Caco-2 (cell line): ENCODE data around the gene BHLHE40. TPM values are rescaled to one million over a fixed set of nuclear protein-coding genes. Genes with fewer than 3 reads are reported as not detected.

Source experiments
- BruUV-seq: library from RNA; stranded (reverse); fragments of 400-500 nt; replicated peaks from 2 replicates; lab custom pipeline; 2021; lab: Mats Ljungman, UMichigan
- CTCF ChIA-PET: fragments of 300-600 bp; sonication (Branson Sonifier 250); formaldehyde crosslinking; loops from one replicate; lab custom pipeline; 2022; ENCODE audit warnings: antibody characterized with exemption; lab: Charles Lee
- POLR2A ChIA-PET: fragments of 300-600 bp; sonication (Branson Sonifier 250); formaldehyde crosslinking; loops from one replicate; lab custom pipeline; 2022; ENCODE audit warnings: antibody characterized with exemption; lab: Charles Lee
- DNase-seq, 2 experiments: peaks; one replicate each; pipeline versions ENCODE4 v3.0.0 to v3.0.0-alpha.2; 2020 to 2022
- H3K27me3 ChIP-seq: replicated peaks from 2 replicates; pipeline ENCODE4 v1.6.0; 2011; ENCODE audit warnings: low read length; ENCODE audit not compliant: control insufficient read depth, insufficient read depth
- H3K36me3 ChIP-seq: 2 replicates; pipeline ENCODE4 v1.5.1; 2011; ENCODE audit warnings: low read length; ENCODE audit not compliant: control insufficient read depth, insufficient read depth
- H3K4me1 ChIP-seq: fragments of 250-450 bp; sonication (Bioruptor Pico); 2 replicates; pipeline ENCODE4 v1.5.1; 2020; ENCODE audit warnings: mild to moderate bottlenecking
- H3K4me3 ChIP-seq: 2 replicates; pipeline ENCODE4 v1.5.1; 2011; ENCODE audit warnings: low read depth, mild to moderate bottlenecking, control low read depth, low read length
- H3K9me3 ChIP-seq: fragments of 250-450 bp; sonication (Bioruptor Pico); 2 replicates; pipeline ENCODE4 v1.5.1; 2020; ENCODE audit warnings: mild to moderate bottlenecking, moderate library complexity
- H3K27ac Mint-ChIP-seq: one replicate; pipeline ENCODE4 v1.8.0; 2022; ENCODE audit warnings: mixed read lengths; ENCODE audit not compliant: unreplicated experiment
- H3K27me3 Mint-ChIP-seq: one replicate; pipeline ENCODE4 v1.8.0; 2022; ENCODE audit warnings: mixed read lengths; ENCODE audit not compliant: insufficient read depth, unreplicated experiment
- H3K36me3 Mint-ChIP-seq: one replicate; pipeline ENCODE4 v1.8.0; 2022; ENCODE audit warnings: mild to moderate bottlenecking, mixed read lengths; ENCODE audit not compliant: insufficient read depth, unreplicated experiment
- H3K4me1 Mint-ChIP-seq: one replicate; pipeline ENCODE4 v1.8.0; 2022; ENCODE audit warnings: low read depth, mixed read lengths; ENCODE audit not compliant: unreplicated experiment
- H3K4me3 Mint-ChIP-seq: one replicate; pipeline ENCODE4 v1.8.0; 2022; ENCODE audit warnings: mild to moderate bottlenecking, moderate library complexity, mixed read lengths; ENCODE audit not compliant: unreplicated experiment
- H3K9me3 Mint-ChIP-seq: one replicate; pipeline ENCODE4 v1.8.0; 2022; ENCODE audit warnings: mixed read lengths; ENCODE audit not compliant: unreplicated experiment
- CTCF ChIP-seq, 2 experiments: fragments of 200-600 bp in 1 of 2; IDR thresholded peaks; 1 replicate in 1 of 2; 2 replicates in 1 of 2; pipeline versions ENCODE4 v1.5.1 to v1.8.0; 2011 to 2022; ENCODE audit warnings: antibody characterized with exemption in 1 of 2, control low read depth in 1 of 2, inconsistent platforms in 1 of 2, low read depth in 1 of 2, low read length in 1 of 2, mild to moderate bottlenecking in 1 of 2, moderate library complexity in 1 of 2; ENCODE audit not compliant: insufficient read depth in 1 of 2, severe bottlenecking in 1 of 2, unreplicated experiment in 1 of 2
- intact Hi-C: fragments of 100-400 bp; cut with micrococcal nuclease; formaldehyde crosslinking; loops from one replicate; pipeline ENCODE4 v1.10.0; 2022; ENCODE audit not compliant: unreplicated experiment
- total RNA-seq: library from RNA; stranded (reverse); gene quantifications from 2 replicates; pipeline ENCODE4 v1.2.3, GENCODE V29; 2022

BHLHE40 gene
- total RNA-seq, 1 experiment from 2014 or later, result 8.5 TPM

GRCh38 chr3:5015056-5015455 lies 35.8 kb downstream of the BHLHE40 start:
- POLR2A ChIA-PET, result no interaction called here
- DNase-seq, result no peak

GRCh38 chr3:5016211-5017161 lies 37.2 kb downstream of the BHLHE40 start:
- CTCF ChIA-PET, result interaction anchor here (0.6 to 1.2 kb wide), 5 partner anchors 10 to 73 kb away, joined by 3 to 5 read pairs (median 3); no protein-coding TSS in a partner anchor
- no peak overlapping the region for H3K27ac Mint-ChIP-seq
- H3K36me3 Mint-ChIP-seq, result peaks cover 5% of the 10 kb centered on the region
- TF ChIP-seq CTCF (IDR thresholded peaks at IDR 0.05; ENCODE audit: insufficient read depth in 1 of 2, low read depth in 1 of 2, low read length in 1 of 2, severe bottlenecking in 1 of 2, unreplicated experiment in 1 of 2), result no peak
- H3K9me3 ChIP-seq, result no peaks in the 10 kb centered on the region
- no peaks in the 10 kb centered on the region for H3K9me3 Mint-ChIP-seq
- POLR2A ChIA-PET, result interaction anchor here (0.6 to 1.1 kb wide), 3 partner anchors 10 to 38 kb away, joined by 3 read pairs; partner anchors contain the start of gene BHLHE40
- H3K4me1 Mint-ChIP-seq, result peaks cover 37% of the 10 kb centered on the region
- no peaks in the 10 kb centered on the region for H3K27me3 ChIP-seq
- no peak overlapping the region for H3K4me3 ChIP-seq
- intact Hi-C loops, result no loop called here
- no peaks in the 10 kb centered on the region for H3K36me3 ChIP-seq
- peaks cover 25% of the 10 kb centered on the region for H3K4me1 ChIP-seq
- no TSS peak for BruUV-seq
- no peaks in the 10 kb centered on the region for H3K27me3 Mint-ChIP-seq
- H3K4me3 Mint-ChIP-seq, result peak overlapping the region; percentile 34
- DNase-seq, result peak; percentile 74 to 75

More at GRCh38 chr3:5015056-5015455, 35.8 kb downstream of the BHLHE40 start:
- Histone ChIP-seq H3K9me3 (no peaks in the 10 kb centered on the region), H3K36me3 (no peaks in the 10 kb centered on the region), H3K4me1 (peaks cover 25% of the 10 kb centered on the region), H3K4me3 (no peak overlapping the region), H3K27me3 (no peaks in the 10 kb centered on the region)
- CTCF ChIA-PET, result no interaction called here
- H3K4me1 Mint-ChIP-seq, result peaks cover 30% of the 10 kb centered on the region
- no peak for TF ChIP-seq CTCF (IDR thresholded peaks at IDR 0.05; ENCODE audit: insufficient read depth in 1 of 2, low read depth in 1 of 2, low read length in 1 of 2, severe bottlenecking in 1 of 2, unreplicated experiment in 1 of 2)
- H3K27me3 Mint-ChIP-seq, result no peaks in the 10 kb centered on the region
- H3K27ac Mint-ChIP-seq, result no peak overlapping the region
- no peaks in the 10 kb centered on the region for H3K9me3 Mint-ChIP-seq
- H3K36me3 Mint-ChIP-seq, result peaks cover 5% of the 10 kb centered on the region
- no peak overlapping the region for H3K4me3 Mint-ChIP-seq
- intact Hi-C loops, result no loop called here
- no TSS peak for BruUV-seq

- ChIA-PET POLR2A (no interaction called here), CTCF (no interaction called here)
- peaks cover 5% of the 10 kb centered on the region for H3K36me3 Mint-ChIP-seq
- no peak for TF ChIP-seq CTCF (IDR thresholded peaks at IDR 0.05; ENCODE audit: insufficient read depth in 1 of 2, low read depth in 1 of 2, low read length in 1 of 2, severe bottlenecking in 1 of 2, unreplicated experiment in 1 of 2)
- H3K36me3 ChIP-seq, result no peaks in the 10 kb centered on the region
- H3K27me3 Mint-ChIP-seq, result no peaks in the 10 kb centered on the region
- no peak overlapping the region for H3K27ac Mint-ChIP-seq
- no peak overlapping the region for H3K4me3 Mint-ChIP-seq
- no peak for DNase-seq
- no peaks in the 10 kb centered on the region for H3K27me3 ChIP-seq
- H3K9me3 Mint-ChIP-seq, result no peaks in the 10 kb centered on the region
- peaks cover 39% of the 10 kb centered on the region for H3K4me1 ChIP-seq
- intact Hi-C loops, result no loop called here
- H3K4me1 Mint-ChIP-seq, result peaks cover 51% of the 10 kb centered on the region
- H3K4me3 ChIP-seq, result no peak overlapping the region
- BruUV-seq, result no TSS peak
- H3K9me3 ChIP-seq, result no peaks in the 10 kb centered on the region
Measured at GRCh38 chr3:5017925-5018531, 38.8 kb downstream of the BHLHE40 start.
